Hepatocyte (in vitro differentiated cells): ENCODE results near the gene DACT3.

Experiments used
- CTCF ChIP-seq: fragments of 200-600 bp; sonication (generic); IDR thresholded peaks from 2 replicates; pipeline ENCODE4 v1.5.1; 2016; ENCODE audit warnings: antibody characterized with exemption, mild to moderate bottlenecking; ENCODE audit not compliant: poor library complexity
- EZH2 ChIP-seq: fragments of 200-600 bp; sonication (generic); IDR thresholded peaks from 2 replicates; pipeline ENCODE4 v1.6.1; 2016; ENCODE audit warnings: antibody characterized with exemption, mild to moderate bottlenecking, borderline replicate concordance

GRCh38 chr19:46710687-46711086, 49.7 kb upstream of the DACT3 start:
- TF ChIP-seq CTCF (no peak), EZH2 (no peak)
